Panc1 (cell line): ENCODE data around the gene GABARAP. TPM values are rescaled to one million over a fixed set of nuclear protein-coding genes. Genes with fewer than 3 reads are reported as not detected.

ENCODE experiments used
- ATAC-seq: fragments of 200-7000 bp; cut with Tn5 transposase; 2 replicates; pipeline ENCODE4 v1.9.1; 2020; ENCODE audit warnings: mild to moderate bottlenecking, moderate library complexity
- BruUV-seq: library from RNA; stranded (reverse); fragments of 400-500 nt; replicated peaks from 2 replicates; lab custom pipeline; 2021; lab: Mats Ljungman, UMichigan
- CTCF ChIA-PET: fragments of 300-600 bp; sonication (Branson Sonifier 250); formaldehyde crosslinking; loops from one replicate; lab custom pipeline; 2022; ENCODE audit warnings: antibody characterized with exemption; lab: Charles Lee
- POLR2A ChIA-PET: fragments of 300-600 bp; sonication (Branson Sonifier 250); formaldehyde crosslinking; loops from one replicate; lab custom pipeline; 2022; ENCODE audit warnings: antibody characterized with exemption; lab: Charles Lee
- DNase-seq: peaks from one replicate; pipeline ENCODE4 v3.0.0-alpha.2; 2010; ENCODE audit warnings: low read depth, low spot score
- H3K27ac ChIP-seq: 2 replicates; pipeline ENCODE4 v1.5.1; 2011; ENCODE audit warnings: mild to moderate bottlenecking, low read length, inconsistent platforms
- H3K27me3 ChIP-seq: fragments of 200-500 bp; sonication (Bioruptor generic); 2 replicates; pipeline ENCODE4 v1.6.0; 2014; ENCODE audit warnings: low read length, inconsistent platforms; ENCODE audit not compliant: control insufficient read depth, insufficient read depth
- H3K36me3 ChIP-seq: fragments of 200-500 bp; sonication (Bioruptor generic); 2 replicates; pipeline ENCODE4 v1.5.1; 2014; ENCODE audit warnings: inconsistent platforms, mild to moderate bottlenecking, low read length, moderate library complexity; ENCODE audit not compliant: control insufficient read depth, insufficient read depth
- H3K4me1 ChIP-seq: 2 replicates; pipeline ENCODE4 v1.5.1; 2011; ENCODE audit warnings: inconsistent platforms, mild to moderate bottlenecking, low read length, moderate library complexity; ENCODE audit not compliant: control insufficient read depth, insufficient read depth
- H3K4me3 ChIP-seq, 2 experiments: 2 replicates each; pipeline ENCODE4 v1.5.1; 2011 to 2012; ENCODE audit warnings: low read depth in 2 of 2, low read length in 2 of 2, mild to moderate bottlenecking in 2 of 2, inconsistent platforms in 1 of 2, moderate library complexity in 1 of 2
- H3K9me3 ChIP-seq: fragments of 200-500 bp; sonication (Bioruptor generic); 2 replicates; pipeline ENCODE4 v1.5.1; 2014; ENCODE audit warnings: low read depth, mild to moderate bottlenecking, inconsistent platforms, low read length, moderate library complexity; ENCODE audit not compliant: control insufficient read depth, insufficient read depth
- POLR2AphosphoS5 ChIP-seq: IDR thresholded peaks from 2 replicates; pipeline ENCODE4 v1.6.1; 2012; ENCODE audit warnings: mild to moderate bottlenecking, low read depth, low read length, moderate library complexity
- SIN3A ChIP-seq: IDR thresholded peaks from 2 replicates; pipeline ENCODE4 v1.6.1; 2012; ENCODE audit warnings: low read depth, mild to moderate bottlenecking, low read length, moderate library complexity, borderline replicate concordance; ENCODE audit not compliant: insufficient read depth
- TCF7L2 ChIP-seq: IDR thresholded peaks from 2 replicates; pipeline ENCODE4 v1.6.1; 2011; ENCODE audit warnings: mild to moderate bottlenecking, low read depth, low read length, inconsistent platforms
- in situ Hi-C: cut with HindIII; loops from 2 replicates; pipeline ENCODE4 v1.10.0; 2016; ENCODE audit warnings: low sequenced_read_pairs, low pct_unique_long_range_greater_than_20kb
- intact Hi-C: fragments of 100-400 bp; cut with micrococcal nuclease; formaldehyde crosslinking; loops from one replicate; pipeline ENCODE4 v1.10.0; 2022; ENCODE audit not compliant: unreplicated experiment
- total RNA-seq: library from RNA; stranded (reverse); gene quantifications from one replicate; pipeline ENCODE4 v1.2.1, GENCODE V29; 2021; ENCODE audit not compliant: unreplicated experiment
- TF ChIP-seq, protein P1 (sequence below): fragments of 450-650 bp; IDR thresholded peaks from 2 replicates; pipeline ENCODE4 v1.5.1; 2017; ENCODE audit warnings: mild to moderate bottlenecking
- TF ChIP-seq, protein P2 (sequence below), 2 experiments: IDR thresholded peaks; 2 replicates each; pipeline ENCODE4 v1.6.1; 2011 to 2012; ENCODE audit warnings: low read depth in 2 of 2, control low read depth in 1 of 2, low read length in 1 of 2, mild to moderate bottlenecking in 1 of 2, moderate library complexity in 1 of 2; ENCODE audit not compliant: insufficient read depth in 1 of 2

The GABARAP gene
- total RNA-seq, 1 experiment from 2014 or later: 289 TPM

DNA sequence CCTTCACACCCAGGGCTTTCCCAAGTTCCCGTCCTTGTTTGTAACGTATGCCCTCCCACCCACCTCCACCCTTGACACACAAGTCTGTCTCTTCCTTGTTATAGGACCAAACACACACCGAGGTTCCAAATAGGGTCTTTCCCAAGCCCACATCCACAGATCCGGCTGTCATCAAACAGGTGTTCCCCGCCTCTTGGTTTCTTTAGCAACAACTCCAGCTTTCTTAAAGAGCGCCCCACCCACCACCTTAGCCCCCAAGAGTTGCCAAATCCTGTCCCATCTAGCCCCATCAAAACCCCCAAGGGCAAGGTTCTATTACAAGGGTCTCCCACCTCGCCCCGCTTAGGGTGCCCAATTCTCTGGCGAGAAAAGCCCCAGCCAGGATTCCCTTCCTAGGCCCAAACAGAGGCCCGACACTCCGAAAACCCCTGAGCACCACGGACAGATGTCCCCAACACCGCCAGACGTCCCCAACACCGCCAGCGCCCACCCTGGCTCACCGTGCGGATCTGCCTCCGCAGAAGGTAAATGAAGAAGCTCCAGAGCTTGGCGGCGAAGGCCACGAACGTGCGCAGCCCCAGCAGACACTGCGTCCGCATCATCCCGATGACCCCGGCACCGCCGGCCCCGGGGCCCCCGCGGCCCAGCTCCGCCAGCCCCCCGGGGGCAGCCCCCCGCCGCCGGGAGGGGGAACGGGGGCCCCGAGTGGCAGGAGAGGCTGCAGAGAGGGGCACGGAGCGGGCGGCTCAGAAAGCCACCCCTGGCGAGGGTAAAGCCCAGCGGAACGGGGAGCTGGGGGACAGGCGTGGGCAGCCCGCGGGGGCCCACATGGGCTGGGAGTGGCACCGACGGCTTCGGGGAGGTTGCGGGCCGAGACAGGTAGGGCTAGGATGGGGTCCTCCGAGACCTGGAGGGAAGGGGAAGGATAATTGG, 8.7 kb upstream of the GABARAP start:
- Histone ChIP-seq H3K27me3 (no peaks in the 10 kb centered on the region), H3K4me3 (peak overlapping the region; percentile 72 to 80), H3K27ac (peak overlapping the region; percentile 92), H3K9me3 (no peaks in the 10 kb centered on the region), H3K4me1 (peaks cover 16% of the 10 kb centered on the region), H3K36me3 (peaks cover 9% of the 10 kb centered on the region)
- ATAC-seq (peak; percentile 5), DNase-seq (no peak)
- ChIA-PET CTCF (no interaction called here), POLR2A (no interaction called here)
- no TSS peak for BruUV-seq
- intact Hi-C loops: no loop called here
- no peak for TF ChIP-seq SIN3A
- TF ChIP-seq, protein P1, sequence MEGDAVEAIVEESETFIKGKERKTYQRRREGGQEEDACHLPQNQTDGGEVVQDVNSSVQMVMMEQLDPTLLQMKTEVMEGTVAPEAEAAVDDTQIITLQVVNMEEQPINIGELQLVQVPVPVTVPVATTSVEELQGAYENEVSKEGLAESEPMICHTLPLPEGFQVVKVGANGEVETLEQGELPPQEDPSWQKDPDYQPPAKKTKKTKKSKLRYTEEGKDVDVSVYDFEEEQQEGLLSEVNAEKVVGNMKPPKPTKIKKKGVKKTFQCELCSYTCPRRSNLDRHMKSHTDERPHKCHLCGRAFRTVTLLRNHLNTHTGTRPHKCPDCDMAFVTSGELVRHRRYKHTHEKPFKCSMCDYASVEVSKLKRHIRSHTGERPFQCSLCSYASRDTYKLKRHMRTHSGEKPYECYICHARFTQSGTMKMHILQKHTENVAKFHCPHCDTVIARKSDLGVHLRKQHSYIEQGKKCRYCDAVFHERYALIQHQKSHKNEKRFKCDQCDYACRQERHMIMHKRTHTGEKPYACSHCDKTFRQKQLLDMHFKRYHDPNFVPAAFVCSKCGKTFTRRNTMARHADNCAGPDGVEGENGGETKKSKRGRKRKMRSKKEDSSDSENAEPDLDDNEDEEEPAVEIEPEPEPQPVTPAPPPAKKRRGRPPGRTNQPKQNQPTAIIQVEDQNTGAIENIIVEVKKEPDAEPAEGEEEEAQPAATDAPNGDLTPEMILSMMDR: no peak
- TF ChIP-seq TCF7L2: no peak
- no peak for TF ChIP-seq POLR2AphosphoS5
- in situ Hi-C loops: no loop called here

DNA sequence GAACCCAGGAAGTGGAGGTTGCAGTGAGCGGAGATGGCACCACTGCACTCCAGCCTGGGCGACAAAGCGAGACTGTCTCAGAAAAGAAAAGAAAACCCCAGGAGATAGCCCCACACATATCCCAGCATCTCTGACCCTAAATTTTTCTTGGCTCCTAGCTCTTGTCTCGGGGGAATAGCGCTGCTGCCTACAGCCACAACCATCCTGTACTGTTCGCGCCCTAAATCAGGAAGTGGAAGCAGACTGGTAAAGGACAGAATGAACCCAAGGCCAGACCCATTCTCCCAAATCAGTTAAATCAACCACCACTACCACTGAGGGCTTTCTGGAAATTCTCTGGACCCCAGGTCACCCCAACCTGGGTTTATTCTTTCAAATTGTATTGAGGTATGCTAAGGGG, 7.6 kb upstream of the GABARAP start:
- Histone ChIP-seq H3K27me3 (no peaks in the 10 kb centered on the region), H3K27ac (peak overlapping the region; percentile 92), H3K9me3 (no peaks in the 10 kb centered on the region), H3K4me3 (peak overlapping the region; percentile 72 to 80), H3K4me1 (peaks cover 16% of the 10 kb centered on the region), H3K36me3 (peaks cover 8% of the 10 kb centered on the region)
- POLR2A ChIA-PET: interaction anchor here (0.5 kb wide), 1 partner anchor 17 kb away, joined by 6 read pairs; no protein-coding TSS in a partner anchor
- intact Hi-C loops (no loop called here), in situ Hi-C loops (no loop called here)
- no TSS peak for BruUV-seq
- CTCF ChIA-PET: no interaction called here
- no peak for DNase-seq
- TF ChIP-seq, protein P2, sequence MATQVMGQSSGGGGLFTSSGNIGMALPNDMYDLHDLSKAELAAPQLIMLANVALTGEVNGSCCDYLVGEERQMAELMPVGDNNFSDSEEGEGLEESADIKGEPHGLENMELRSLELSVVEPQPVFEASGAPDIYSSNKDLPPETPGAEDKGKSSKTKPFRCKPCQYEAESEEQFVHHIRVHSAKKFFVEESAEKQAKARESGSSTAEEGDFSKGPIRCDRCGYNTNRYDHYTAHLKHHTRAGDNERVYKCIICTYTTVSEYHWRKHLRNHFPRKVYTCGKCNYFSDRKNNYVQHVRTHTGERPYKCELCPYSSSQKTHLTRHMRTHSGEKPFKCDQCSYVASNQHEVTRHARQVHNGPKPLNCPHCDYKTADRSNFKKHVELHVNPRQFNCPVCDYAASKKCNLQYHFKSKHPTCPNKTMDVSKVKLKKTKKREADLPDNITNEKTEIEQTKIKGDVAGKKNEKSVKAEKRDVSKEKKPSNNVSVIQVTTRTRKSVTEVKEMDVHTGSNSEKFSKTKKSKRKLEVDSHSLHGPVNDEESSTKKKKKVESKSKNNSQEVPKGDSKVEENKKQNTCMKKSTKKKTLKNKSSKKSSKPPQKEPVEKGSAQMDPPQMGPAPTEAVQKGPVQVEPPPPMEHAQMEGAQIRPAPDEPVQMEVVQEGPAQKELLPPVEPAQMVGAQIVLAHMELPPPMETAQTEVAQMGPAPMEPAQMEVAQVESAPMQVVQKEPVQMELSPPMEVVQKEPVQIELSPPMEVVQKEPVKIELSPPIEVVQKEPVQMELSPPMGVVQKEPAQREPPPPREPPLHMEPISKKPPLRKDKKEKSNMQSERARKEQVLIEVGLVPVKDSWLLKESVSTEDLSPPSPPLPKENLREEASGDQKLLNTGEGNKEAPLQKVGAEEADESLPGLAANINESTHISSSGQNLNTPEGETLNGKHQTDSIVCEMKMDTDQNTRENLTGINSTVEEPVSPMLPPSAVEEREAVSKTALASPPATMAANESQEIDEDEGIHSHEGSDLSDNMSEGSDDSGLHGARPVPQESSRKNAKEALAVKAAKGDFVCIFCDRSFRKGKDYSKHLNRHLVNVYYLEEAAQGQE (IDR thresholded peaks at IDR 0.05; ENCODE audit: insufficient read depth in 1 of 2, low read depth in 2 of 2, low read length in 1 of 2): no peak
- TF ChIP-seq, protein P1: no peak
- TF ChIP-seq TCF7L2 (no peak), POLR2AphosphoS5 (no peak), SIN3A (no peak)
- no peak for ATAC-seq
